Activated naive CD4-positive, alpha-beta T cell treated with anti-CD3 and anti-CD28 coated beads, Interleukin-2, amount 50 U/mL, for 16 hours (primary cell): ENCODE data around the gene CACTIN.
A peak's percentile ranks its signal among the peaks of the same experiment; 100 is the strongest.
"Not testable (repeated sequence)": the region's sequence is repeated elsewhere in the genome, so short reads cannot be mapped to it uniquely, and the experiment has no call there.

Source experiments
- DNase-seq: peaks from one replicate; pipeline ENCODE4 v3.0.0-alpha.2; 2020

CACTIN gene

DNA sequence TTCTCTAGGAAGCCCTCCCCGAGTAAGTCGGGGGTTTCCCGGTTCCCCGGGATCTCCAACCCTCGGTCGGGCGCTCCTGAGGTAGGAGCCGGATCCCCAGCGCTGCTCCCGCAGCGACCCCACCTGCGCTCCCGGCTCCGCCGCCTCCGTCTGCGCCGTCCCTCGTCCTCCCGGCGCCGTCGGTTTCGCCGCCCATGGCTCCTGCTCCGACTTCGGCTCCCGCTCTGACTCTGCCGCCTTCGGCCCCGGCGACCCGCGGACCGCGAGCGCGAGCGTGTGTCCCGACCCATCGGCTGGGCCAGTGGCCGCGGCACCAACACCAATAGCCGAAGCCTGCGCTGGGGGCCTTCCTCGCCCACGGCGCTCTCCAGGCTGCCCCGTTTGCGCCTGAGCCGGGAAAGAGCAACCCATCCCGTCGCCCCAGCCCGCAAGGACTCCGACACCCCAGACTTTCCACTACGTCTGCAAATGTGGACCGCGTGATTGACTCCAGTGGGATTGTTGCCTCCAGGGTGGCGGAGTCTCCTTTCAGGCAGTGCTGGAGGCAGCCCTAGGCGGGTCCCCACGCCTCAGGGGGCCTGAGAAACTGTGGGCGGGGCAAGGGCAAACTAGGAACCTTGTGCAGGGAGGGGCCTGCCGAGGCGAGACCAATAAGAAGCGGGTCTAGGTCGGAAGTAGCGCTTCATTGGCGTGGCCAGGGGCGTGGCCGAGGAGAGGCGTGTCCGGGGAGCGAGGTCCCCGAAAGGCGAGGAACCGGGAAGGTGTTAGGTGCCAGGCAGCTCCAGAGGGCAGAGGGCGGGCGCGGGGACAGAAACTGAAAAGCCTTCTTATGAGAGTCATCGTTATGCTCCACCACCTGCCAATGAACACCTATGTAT, at the start of gene CACTIN:
CACTIN (minus strand) TSS at position 318 of the 878 bp plus-strand sequence; CDS start at position 290, 28 bp downstream.
- peak; percentile 100 for DNase-seq

DNA sequence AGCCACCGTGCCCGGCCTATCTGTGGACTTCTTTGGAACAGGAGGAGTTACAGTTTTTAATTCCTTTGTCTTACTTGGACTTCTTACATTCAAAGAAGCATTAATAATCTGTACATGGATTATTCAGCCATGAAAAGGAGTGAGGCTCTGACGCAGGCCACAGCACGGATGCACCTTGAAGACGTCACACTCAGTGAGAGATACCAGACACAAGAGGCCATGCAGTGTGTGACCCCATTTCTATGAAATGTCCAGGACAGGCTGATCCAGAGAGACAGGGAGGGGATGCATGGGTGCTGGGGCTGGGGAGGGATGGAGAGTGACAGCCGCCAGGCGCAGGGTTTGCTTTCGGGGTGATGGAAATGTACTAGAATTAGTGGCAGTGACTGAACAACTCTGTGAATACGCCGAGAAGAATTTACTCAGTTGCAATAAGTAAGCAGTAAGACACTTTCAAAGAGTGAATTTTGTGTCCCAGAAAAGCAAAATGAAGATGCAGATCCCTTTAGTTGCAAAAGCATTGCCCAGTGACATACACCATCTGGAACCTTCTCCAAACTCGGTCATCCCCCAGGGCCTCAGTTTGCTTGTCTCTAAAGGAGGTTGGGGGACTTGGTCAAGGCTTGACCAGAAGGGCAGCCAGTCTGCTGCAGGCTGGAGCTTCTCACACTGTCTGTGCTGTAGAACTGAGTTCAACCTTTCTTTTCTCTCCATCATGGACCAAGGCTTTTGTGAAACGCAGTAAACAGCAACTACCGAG, 48.4 kb upstream of the CACTIN start:
- no peak for DNase-seq

DNA sequence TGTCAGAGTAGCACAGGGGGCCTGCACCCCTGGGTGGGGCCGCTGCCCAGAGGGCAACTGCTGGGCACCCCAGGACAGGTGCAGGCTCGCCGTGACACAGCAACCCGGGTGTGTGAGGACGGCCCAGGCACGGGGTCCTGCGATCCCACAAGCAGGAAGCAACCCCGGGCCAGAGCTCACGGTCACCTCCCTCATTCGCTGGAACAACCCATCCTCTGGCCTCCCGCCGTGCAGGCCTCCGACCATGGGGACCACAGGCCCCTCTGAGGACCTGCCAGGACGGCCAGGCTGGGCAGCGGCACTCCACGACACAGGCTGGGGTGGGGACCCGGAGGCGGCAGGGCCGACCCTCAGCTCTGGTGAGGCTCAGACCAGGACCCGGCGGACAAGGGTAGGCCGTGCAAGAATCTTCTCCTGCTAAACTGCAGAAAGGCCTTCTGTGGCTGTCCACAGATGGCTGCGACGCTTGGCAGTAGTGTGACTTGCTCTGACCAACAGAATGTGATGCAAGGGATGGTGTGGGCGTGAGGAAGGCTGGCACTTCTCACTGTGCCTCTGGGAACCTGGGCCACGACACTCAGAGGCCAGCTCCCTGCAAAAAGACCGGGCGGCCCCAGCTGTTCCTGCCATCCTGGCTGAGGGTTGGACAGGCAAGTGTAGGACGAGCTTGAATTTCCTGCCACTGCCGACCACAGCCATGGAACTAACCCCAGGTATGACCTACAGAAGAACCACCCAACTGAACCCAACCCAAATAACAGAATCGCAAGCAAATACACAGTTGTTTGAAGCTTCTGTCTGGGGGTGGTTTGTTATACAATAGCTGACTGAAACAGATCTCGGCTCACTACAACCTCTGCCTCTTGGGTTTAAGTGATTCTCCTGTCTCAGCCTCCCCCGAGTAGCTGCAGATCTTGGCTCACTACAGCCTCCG, 47.2 kb upstream of the CACTIN start:
- DNase-seq, result no peak

DNA sequence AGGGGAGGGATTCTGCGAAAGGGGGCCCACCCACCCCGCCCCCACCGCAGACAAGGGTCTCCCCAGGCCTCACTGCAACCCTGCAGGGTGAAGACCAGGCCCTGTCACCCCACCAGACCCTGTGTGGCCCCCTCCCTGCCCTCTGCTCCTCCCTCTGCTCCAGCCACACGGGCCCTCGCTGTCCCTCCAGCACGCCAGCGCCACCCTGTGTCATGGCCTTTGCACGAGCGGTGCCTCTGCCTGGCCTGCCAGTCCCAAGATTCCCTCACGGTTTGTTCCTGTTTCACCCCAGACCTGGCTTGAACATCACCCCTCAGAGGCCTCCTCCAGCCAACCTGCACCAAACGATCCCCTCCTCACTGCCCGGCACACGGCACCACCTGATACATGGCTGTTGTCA, 46.4 kb upstream of the CACTIN start:
- DNase-seq, result no peak

DNA sequence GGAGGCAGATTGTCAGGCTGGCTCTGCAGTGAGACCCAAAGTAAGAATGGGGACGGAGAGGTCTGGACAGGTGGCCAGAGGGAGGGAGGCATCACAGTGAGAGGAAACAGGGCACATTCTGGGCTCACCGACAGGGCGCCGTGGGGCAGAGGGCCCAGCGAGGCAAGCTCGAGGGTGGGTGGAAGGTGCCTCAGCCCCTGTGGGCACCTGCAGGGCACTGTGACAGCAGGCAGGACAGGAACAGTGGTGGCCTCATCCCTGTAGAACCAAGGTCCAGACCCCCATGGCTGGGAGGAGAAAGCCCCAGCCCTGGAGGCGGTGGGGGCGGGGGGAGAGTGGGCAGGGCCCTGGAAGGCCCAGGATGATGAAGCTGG, 46.0 kb upstream of the CACTIN start:
- DNase-seq, result no peak

DNA sequence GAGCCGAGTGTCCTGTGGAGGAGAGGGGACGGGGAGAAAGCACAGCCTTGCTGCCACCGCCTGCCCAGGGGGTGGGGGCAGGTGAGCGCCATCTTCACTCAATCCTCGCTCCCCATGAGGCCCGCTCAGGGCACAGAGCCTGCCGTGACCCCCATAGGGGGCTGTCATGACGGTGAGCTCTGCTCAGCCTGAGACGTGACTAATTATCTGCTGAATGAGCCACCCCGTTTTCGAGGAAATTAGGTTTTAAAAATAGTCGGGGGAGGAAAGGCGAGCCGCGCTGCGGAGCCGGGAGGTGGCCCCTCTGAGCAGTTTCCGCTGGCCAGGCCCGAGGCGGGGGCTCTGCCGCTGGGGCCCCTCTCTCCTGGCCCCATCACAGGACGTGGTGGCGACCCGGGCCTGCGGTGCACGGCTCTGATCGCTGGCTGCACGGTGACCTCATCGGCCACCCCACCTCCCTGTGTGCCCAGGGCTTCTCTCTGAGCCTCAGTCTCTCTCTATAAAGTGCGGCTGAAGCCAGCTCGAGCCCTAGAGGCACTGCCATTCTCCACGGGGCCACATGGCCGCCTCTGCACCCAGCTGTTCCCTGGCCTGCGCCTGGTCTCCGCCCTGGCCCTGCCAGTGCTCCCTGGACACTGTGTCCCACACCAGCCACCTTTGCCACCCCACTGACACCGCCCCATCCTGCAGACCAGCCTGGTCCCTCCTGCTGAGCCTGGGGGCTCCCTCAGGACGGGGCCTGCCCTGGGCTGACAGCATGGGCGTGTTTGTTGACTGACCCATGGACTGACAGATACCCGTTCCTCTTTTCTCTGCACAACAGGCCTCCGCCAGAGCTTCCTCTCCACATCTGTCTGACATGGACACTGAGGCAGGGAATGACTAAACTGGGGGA, 45.3 kb upstream of the CACTIN start:
- DNase-seq, result peak; percentile 25

DNA sequence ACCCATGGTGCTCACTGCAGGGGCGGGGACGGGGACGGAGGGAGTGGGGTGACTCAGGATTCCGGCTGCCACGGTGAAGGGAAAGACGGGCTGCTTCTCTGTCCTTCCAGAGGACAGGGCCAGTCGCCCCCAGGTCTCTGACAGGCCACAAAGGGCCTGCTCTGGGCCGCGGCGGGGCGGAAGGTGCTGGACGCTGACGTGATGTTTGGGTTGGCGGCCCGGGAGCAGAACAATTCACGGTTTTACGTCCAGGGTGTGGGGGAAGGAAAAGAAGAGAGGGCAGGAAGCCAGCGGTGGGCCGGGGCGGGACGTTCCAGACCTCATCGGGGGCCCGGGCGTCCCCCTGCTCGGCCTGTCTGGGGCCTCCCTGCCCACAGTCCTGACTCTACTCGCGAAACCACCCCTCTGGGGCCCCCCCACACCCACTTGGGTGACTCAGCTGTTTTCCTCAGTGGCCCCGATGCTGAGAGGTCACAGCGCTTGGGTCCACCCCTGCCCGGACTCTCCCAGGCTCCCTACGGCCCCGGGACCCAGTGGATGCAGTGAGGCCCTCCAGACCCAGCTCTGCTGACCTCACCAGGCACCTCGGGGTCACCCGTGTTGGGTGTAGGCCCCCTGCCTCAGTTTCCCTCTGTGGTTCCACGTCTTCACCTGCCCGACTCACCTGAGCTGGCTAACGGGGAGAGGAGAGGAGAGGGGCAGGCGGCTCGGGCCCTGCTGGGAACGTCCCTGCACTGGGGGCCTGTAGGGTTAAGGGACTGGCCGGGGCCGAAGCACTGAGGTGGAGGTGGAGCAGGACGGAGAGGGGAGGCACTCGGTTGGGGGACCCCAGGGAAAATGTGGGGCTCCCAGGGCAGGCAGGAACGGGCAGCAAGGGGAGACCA, 44.4 kb upstream of the CACTIN start:
- DNase-seq, result no peak

DNA sequence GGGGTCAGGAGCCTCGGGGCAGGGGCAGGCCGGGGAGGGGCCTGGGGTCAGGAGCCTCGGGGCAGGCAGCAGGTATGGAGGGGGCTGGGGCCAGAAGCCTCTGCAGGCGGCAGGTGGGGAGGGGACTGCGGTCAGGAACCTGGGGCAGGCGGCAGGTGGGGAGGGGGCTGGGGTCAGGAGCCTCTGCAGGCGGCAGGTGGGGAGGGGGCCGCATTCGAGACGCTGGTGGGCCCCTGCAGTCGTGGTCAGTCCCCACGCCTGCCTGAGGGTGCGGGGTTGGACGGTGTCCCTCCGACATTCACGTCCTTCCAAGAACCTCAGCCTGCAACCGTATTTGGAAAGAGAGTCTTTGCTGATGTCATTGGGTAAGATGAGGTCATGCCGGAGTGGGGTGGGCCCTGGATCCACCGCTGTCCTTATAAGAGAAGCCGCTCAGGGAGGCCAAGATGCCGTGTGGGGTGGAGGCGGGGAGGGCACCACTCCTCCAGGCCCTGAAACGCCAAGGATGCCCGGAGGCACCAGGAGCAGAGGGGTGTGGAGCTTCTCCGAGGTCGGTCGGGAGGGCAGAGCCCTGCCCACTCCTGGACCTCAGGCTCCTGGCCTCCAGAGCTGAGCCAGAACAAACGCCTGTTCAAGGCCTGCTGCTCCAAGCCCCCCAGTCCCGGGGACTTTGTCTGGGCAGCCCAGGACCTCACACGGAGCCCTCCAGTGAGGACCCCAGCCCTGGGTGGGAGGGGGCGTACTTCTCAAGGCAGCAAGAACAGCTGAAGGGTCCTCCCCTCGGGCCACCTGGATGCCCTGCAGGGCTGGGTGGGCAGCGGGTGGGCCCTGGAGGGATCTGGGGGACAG, 43.6 kb upstream of the CACTIN start:
- DNase-seq, result no peak

DNA sequence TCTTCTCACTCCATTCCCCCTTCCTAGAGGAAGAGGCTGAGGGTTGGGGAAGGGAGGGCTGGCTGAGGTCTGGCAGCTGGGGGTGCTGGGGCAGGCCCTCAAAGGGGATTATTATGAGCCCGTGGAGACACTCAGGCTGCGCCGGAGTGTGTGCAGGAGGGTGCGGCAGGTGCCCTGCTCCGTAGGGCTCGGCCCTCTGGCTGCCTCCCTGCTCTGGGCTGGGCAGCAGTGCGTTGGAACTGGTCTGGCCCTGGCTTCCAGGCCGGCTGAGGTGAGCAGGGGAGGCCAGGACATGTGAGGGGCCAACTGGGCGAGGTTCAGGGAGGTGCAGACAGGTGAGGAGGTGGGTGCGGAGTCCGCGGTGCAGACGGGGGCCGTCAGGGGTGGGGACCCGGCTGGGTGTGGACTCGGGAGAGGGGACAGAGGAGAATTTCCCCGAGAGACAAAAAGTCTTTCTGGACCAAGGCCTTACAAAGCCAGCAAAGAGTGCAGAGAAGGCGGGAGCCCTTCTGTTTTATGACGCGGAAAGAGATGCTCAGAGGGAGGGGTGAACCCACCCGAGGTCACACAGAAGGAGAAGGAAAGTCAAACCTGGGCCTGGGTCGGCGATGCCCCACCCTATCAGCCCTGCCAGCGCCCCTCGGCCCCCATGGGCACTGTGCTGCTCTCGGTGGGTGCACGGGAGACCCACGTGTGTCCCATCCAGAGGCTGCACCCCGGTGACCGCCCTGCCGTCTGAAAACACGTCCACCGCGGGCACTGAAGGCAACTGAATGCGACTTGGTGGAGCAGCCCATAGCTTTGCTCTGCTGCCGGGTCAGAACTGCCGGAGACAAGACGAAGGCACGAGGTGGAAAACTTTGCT, 42.7 kb upstream of the CACTIN start:
- no peak for DNase-seq

DNA sequence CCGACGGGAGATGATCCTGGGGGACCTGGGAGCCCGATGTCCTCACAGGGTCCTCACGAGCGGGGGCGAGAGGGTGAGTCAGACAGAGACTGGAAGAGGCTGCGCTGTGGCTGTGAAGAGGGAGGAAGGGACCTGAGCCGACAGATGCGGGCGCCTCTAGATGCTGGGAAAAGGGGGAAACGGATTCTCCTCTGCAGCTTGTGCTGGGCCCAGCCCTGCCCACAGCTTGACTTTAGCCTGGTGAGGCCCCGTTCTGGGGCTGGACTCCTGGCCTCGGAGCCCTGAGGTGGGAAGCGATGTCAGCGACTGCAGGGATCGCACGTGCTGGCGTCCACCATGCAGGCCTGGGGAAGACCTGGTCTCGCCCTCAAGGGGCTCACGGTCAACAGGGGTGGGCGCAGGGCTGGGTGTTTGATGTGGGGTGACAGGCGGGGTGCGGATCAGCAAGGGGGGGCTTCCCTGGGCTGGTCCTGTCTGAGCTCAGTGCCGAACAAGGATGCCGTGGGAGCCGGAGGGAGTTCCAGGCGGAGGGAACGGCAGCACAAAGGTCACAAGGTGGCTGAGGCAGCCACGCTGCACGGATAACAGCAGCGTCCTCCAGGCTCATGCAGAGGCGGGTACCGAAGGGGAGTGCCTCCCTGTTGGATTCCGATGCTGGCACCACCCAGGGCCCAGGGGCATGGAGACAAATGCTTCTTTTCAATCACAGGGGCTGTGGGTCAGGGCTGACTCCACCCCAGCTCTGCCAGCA, 41.9 kb upstream of the CACTIN start:
- DNase-seq, result no peak

DNA sequence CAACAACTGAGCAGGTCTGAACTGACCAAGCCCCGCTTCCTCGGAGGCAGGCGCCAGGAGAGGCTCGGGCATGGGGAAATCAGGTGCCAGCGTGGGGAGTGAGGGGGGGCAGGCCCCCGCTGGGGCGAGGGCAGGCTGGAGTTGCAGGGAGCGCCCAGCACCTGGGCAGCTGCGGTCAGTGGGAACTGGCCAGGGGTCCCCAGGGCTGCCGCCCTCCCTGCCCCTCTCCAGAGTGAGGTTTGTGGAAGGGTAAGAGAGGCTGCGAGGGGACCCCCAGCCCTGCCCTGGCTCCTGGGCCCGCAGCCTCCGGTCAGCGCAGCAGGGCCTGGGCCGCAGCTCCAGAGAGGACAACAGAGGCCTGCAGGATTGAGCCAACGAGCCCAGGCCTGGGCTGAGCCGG, 41.2 kb upstream of the CACTIN start:
- no peak for DNase-seq

DNA sequence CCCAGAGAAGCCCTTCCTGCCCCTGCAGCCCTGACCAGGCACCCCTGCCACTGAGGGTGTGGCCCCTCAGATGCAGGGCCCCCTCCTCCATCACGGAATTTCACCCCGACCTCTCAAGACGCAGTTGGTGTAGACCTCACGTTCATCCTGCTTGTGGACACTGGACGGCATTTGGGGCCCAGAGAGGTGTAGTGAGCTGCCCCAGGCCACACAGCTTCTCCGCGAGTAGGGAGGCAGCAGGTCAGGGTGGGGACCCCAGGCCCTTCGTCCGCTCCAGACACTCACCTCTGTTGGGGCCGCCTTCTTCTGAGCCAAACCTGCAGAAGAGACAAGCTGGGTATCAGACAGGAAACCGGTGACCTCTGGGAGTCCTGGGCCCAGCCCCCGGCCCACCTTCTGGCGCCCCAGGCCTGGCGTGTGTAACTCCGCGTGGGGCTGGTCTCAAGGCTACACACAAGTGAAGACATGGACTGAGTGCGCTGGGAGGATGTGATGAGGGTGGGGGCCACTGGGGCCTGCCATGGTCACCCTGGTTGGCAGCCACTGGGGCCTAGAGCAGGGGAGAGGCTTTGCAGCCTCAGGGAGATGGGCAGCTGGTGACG, 40.5 kb upstream of the CACTIN start:
- no peak for DNase-seq

DNA sequence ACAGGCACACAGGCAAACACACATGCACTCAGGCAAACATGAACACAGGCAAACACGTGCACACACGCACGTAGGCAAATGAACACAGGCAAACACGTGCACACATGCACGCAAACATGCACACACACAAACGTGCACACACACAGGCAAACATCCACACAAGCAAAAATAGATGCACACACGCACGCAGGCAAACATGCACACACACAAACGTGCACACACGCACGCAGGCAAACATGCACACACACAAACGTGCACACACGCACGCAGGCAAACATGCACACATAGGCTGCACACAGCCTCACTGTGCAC, 39.9 kb upstream of the CACTIN start:
- DNase-seq, result not testable (repeated sequence)

DNA sequence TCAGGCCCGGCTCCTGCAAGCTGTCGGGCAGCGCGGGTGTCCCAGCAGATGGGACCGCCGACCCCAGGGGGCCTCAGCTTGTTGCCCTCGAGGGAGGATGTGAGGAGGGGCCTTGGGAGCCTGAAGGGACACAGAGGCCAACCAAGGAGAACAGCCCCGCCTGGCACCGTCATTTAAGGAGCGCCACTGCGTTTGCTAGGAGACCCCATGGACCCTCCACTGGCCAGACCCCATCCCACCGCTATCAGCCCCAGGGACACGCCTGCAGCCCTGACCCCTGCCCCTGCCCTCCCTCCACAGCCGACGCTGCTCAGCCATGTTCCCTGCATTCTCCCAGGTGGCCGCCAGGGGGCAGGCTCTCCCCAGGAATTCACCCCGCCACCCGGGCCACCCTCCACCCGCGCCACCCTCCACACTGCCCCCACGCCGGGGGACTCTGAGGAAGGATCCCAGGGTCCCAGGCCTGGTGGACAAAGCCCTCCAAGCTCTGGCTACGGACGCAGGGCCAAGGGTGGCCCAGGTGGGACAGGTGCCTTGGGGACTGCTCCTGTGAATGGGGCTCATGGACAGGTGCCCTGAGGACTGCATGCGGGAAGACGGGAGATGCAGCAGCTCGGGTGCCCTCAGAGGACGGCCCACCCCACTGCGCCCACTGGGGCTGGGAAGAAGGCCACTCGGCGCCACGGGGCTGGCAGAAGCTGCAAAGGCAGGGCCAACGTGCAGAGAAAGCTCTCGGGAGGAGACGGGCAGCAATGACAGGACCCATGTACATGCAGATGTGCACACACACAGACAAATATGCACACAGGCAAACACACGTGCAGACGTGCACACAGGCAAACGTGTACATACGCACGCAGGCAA, 39.3 kb upstream of the CACTIN start:
- peak; percentile 73 for DNase-seq

DNA sequence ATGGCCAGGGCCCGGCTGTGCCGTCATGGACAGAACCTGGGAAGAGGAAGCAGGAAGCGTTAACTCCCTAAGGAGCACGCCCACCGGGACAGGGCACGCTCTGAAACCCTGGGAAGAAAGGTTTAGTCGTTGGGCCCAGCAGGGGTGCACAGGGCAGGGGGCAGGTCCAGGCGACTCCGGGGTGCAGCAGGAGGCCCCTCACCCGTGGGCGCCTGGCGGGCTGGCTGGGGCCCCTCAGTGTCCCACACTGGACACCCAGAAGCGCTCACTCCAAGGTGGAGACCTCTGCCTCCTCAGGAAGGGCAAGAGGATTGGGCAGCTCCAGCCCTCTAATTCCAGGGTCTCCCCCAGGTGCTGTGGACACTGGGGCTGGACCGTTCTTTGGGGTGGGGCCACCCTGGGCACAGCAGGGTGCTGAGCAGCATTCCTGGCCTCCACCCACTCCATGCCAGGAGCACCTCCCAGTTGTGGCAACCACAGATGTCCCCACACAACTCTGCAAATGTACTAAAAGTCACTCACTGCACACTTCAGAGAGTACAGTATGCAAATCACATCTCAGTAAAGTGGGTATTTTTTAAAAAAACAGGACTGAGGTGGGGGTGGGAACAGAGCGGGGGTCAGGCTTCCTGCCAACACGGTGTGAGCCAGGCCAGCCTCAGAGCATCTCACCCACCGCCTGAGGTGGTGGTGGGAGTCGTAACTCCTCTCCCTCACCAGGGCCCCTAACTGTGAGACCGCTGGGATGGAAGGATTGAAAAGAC, 38.5 kb upstream of the CACTIN start:
- DNase-seq, result no peak

DNA sequence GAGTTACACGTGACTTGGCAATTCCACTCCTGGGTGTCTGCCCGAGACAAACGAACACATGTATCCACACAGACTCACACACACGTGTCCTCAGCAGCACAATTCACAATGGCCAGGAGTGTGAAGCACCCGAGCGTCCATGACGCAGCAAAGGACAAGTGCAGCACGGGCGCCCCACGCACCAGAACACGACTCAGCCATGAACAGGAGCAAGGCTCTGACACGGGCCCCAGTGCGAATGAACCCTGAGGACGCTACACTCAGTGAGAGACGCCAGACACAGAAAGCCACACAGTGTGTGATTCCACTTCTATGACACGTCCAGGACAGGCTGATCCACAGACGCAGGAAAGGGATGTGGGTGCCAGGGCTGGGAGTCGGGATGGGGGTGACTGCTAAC, 37.2 kb upstream of the CACTIN start:
- no peak for DNase-seq
